ENCODE results near the gene HPCAL1. TPM values are rescaled to one million over a fixed set of nuclear protein-coding genes. Genes with fewer than 3 reads are reported as not detected.

Gene HPCAL1
- total RNA-seq, 1 experiment from 2014 or later: 312 TPM

DNA sequence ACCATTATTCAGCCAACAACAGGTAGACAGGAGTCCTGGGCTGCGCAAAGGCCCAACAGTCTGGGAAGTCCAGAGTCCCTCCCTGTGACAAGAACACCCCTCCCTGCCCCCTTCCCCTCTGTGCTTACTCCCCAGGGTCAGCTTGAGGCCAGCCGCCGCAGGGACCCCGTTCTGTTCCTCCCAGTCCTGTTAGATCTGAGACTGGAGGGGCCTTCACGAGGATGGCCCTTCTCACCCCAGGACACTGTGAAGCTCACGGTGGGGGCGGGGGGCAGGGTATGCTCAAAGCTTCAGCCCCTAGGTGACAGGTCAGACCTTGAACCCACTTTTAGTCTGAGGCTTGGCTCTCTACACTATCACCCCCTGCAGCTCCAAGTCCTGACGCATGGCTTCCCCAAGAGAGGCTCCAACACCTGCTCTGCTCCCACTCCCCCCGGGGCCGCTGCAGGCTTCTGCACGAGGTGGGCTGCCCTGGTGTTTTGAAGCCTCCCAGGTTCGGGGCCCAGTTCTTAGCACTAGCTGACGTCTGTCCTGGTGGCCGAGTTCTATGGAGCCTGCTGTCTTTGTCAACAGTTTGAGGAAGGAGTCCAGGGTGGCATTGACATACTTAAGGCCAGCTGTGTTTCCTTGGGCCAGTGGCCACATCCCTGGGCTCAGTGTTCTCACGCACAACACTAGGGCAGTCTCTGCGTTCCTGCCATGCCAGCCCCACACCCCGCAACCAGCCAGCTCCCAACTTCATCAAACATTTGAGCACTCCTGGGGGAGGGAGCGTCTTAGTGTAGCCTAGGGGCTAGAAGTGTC is 37.2 kb upstream of the HPCAL1 start:
- no peaks in the 10 kb centered on the region for H3F3A ChIP-seq (ENCODE audit: low read length, unreplicated experiment)
- BruUV-seq (replicated peaks): no TSS peak
- no peak overlapping the region for H3K27ac ChIP-seq (ENCODE audit: low read length)
- H3K4me2 ChIP-seq (ENCODE audit: low read length): no peak overlapping the region
- H3K9ac ChIP-seq (ENCODE audit: low read length): no peak overlapping the region
- ATAC-seq: no peak
- no peak overlapping the region for H2AFZ ChIP-seq (ENCODE audit: low read length)
- no peak overlapping the region for H3K4me3 ChIP-seq (ENCODE audit: low read length)
- no peak for TF ChIP-seq EZH2phosphoT487 (IDR thresholded peaks at IDR 0.05; ENCODE audit: borderline replicate concordance, low read length)
- H3K9me3 ChIP-seq (ENCODE audit: low read length): no peaks in the 10 kb centered on the region
- H3K79me2 ChIP-seq (ENCODE audit: low read length): no peaks in the 10 kb centered on the region
- CTCF ChIA-PET: interaction anchor here (0.5 to 1.5 kb wide), 3 partner anchors 96 to 143 kb away, joined by 3 to 5 read pairs (median 3); no protein-coding TSS in a partner anchor
- no peaks in the 10 kb centered on the region for H4K20me1 ChIP-seq (ENCODE audit: low read length)
- no peaks in the 10 kb centered on the region for H3K27me3 ChIP-seq (ENCODE audit: low read length)
- H3K9me2 ChIP-seq (replicated peaks; ENCODE audit: low read length): no peaks in the 10 kb centered on the region
- H3K36me3 ChIP-seq (ENCODE audit: low read depth, low read length): no peaks in the 10 kb centered on the region
- intact Hi-C loops (cut with micrococcal nuclease): no loop called here
- H3K4me1 ChIP-seq (ENCODE audit: insufficient read depth, low read length): peaks cover 19% of the 10 kb centered on the region
- DNase-seq: no peak
- POLR2A ChIA-PET (ENCODE audit: unreplicated experiment): interaction anchor here (0.6 kb wide), 1 partner anchor 117 kb away, joined by 8 read pairs; no protein-coding TSS in a partner anchor

DNA sequence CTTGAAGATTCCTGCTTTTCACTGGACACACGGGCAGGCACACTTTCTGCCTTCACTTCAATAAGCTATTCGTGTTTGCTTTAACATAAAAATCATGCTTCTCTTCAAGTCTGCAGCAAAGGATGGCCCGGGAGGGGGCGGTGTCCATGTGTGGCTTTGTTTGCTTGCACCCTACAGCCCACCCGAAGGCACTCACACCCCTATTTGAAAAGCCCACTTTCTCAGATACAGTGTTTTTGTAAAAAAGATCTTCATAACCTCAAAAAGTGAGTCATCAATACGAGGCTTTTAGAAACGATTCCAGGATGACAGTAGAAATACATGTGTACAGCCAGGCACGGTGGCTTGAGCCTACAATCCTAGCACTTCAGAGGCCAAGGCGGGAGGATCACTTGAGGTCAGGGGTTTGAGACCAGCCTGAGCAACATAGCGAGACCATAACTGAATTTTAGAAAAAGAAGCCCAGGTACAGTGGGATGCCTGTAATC is 36.5 kb upstream of the HPCAL1 start:
- Histone ChIP-seq H3K27me3 (ENCODE audit: low read length) (no peaks in the 10 kb centered on the region), H3K4me3 (ENCODE audit: low read length) (no peak overlapping the region), H3K36me3 (ENCODE audit: low read depth, low read length) (no peaks in the 10 kb centered on the region), H2AFZ (ENCODE audit: low read length) (0 out of 2 replicates have a peak overlapping the region, but pooled peaks have one; percentile 26), H3K4me1 (ENCODE audit: insufficient read depth, low read length) (peaks cover 20% of the 10 kb centered on the region), H3K9ac (ENCODE audit: low read length) (no peak overlapping the region), H3K79me2 (ENCODE audit: low read length) (no peaks in the 10 kb centered on the region), H3K9me2 (replicated peaks; ENCODE audit: low read length) (no peaks in the 10 kb centered on the region), H3K9me3 (ENCODE audit: low read length) (no peaks in the 10 kb centered on the region), H3K4me2 (ENCODE audit: low read length) (no peak overlapping the region), H3K27ac (ENCODE audit: low read length) (no peak overlapping the region), H3F3A (ENCODE audit: low read length, unreplicated experiment) (no peaks in the 10 kb centered on the region), H4K20me1 (ENCODE audit: low read length) (no peaks in the 10 kb centered on the region)
- intact Hi-C loops (cut with micrococcal nuclease): no loop called here
- ChIA-PET POLR2A (ENCODE audit: unreplicated experiment) (interaction anchor here (0.6 kb wide), 1 partner anchor 116 kb away, joined by 8 read pairs; no protein-coding TSS in a partner anchor), CTCF (interaction anchor here (0.5 to 1.5 kb wide), 3 partner anchors 96 to 169 kb away, joined by 3 to 5 read pairs (median 4); no protein-coding TSS in a partner anchor)
- BruUV-seq (replicated peaks): no TSS peak
- DNase-seq (peak; percentile 54), ATAC-seq (peak; percentile 32; the same call in 1 of the 2 replicates)
- no peak for TF ChIP-seq EZH2phosphoT487 (IDR thresholded peaks at IDR 0.05; ENCODE audit: borderline replicate concordance, low read length)
- TF ChIP-seq, protein P1, sequence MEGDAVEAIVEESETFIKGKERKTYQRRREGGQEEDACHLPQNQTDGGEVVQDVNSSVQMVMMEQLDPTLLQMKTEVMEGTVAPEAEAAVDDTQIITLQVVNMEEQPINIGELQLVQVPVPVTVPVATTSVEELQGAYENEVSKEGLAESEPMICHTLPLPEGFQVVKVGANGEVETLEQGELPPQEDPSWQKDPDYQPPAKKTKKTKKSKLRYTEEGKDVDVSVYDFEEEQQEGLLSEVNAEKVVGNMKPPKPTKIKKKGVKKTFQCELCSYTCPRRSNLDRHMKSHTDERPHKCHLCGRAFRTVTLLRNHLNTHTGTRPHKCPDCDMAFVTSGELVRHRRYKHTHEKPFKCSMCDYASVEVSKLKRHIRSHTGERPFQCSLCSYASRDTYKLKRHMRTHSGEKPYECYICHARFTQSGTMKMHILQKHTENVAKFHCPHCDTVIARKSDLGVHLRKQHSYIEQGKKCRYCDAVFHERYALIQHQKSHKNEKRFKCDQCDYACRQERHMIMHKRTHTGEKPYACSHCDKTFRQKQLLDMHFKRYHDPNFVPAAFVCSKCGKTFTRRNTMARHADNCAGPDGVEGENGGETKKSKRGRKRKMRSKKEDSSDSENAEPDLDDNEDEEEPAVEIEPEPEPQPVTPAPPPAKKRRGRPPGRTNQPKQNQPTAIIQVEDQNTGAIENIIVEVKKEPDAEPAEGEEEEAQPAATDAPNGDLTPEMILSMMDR (conservative IDR thresholded peaks at IDR 0.05; ENCODE audit: low read depth, low read length): peak; percentile 46

DNA sequence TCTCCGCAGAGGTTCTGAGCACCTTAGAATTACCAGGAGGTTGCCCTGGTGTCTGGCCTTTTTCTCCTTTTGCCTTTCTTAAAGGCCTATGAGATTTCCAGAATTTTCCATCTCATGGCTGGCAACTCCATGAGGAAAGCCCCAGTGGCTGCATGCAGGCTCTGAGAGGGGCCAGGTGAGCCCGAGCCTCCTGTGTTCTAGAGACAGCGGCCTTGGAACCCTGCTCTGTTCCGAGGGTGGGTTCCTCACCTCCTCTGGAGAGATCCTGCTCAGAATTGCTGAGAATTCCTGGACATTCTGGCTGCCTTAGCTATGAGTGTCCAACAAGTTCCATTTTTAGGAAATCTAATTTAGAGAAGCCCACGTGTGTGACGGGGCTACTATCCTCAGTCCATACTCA is 35.7 kb upstream of the HPCAL1 start:
- H3K9ac ChIP-seq (ENCODE audit: low read length): no peak overlapping the region
- H3K4me2 ChIP-seq (ENCODE audit: low read length): no peak overlapping the region
- no peak overlapping the region for H2AFZ ChIP-seq (ENCODE audit: low read length)
- no peaks in the 10 kb centered on the region for H4K20me1 ChIP-seq (ENCODE audit: low read length)
- intact Hi-C loops (cut with micrococcal nuclease): no loop called here
- no peaks in the 10 kb centered on the region for H3K9me3 ChIP-seq (ENCODE audit: low read length)
- H3K4me1 ChIP-seq (ENCODE audit: insufficient read depth, low read length): peaks cover 29% of the 10 kb centered on the region
- H3K9me2 ChIP-seq (replicated peaks; ENCODE audit: low read length): no peaks in the 10 kb centered on the region
- ATAC-seq: no peak
- H3K36me3 ChIP-seq (ENCODE audit: low read depth, low read length): no peaks in the 10 kb centered on the region
- H3K4me3 ChIP-seq (ENCODE audit: low read length): no peak overlapping the region
- no peak for DNase-seq
- H3K79me2 ChIP-seq (ENCODE audit: low read length): no peaks in the 10 kb centered on the region
- TF ChIP-seq EZH2 (IDR thresholded peaks at IDR 0.05; ENCODE audit: low read length, unreplicated experiment) (no peak), EZH2phosphoT487 (IDR thresholded peaks at IDR 0.05; ENCODE audit: borderline replicate concordance, low read length) (no peak)
- TF ChIP-seq, protein P1 (conservative IDR thresholded peaks at IDR 0.05; ENCODE audit: low read depth, low read length): no peak
- no TSS peak for BruUV-seq (replicated peaks)
- no peak overlapping the region for H3K27ac ChIP-seq (ENCODE audit: low read length)
- H3F3A ChIP-seq (ENCODE audit: low read length, unreplicated experiment): no peaks in the 10 kb centered on the region
- POLR2A ChIA-PET (ENCODE audit: unreplicated experiment): no interaction called here
- CTCF ChIA-PET: interaction anchor here (1.0 to 1.5 kb wide), 2 partner anchors 141 to 168 kb away, joined by 4 to 5 read pairs; no protein-coding TSS in a partner anchor
- H3K27me3 ChIP-seq (ENCODE audit: low read length): no peaks in the 10 kb centered on the region
